Left lung (tissue), 10 donors: ENCODE results near the gene CEL. TPM values are rescaled to one million over a fixed set of nuclear protein-coding genes. Genes with fewer than 3 reads are reported as not detected.
A peak's percentile ranks its signal among the peaks of the same experiment; 100 is the strongest.
"Not testable (repeated sequence)": the region's sequence is repeated elsewhere in the genome, so short reads cannot be mapped to it uniquely, and the experiment has no call there.

Experiments used
- ATAC-seq: fragments of 200-7000 bp; cut with Tn5 transposase; one replicate; pipeline ENCODE4 v1.9.1; 2020; ENCODE audit warnings: moderate library complexity
- DNase-seq, 4 donors: peaks; one replicate each; pipeline ENCODE4 v3.0.0-alpha.2; 2013 to 2020
- H3K27ac ChIP-seq, 2 donors: fragments of 200-600 bp; sonication (generic) in 1 of 2; one replicate each; pipeline versions ENCODE4 v1.5.0 to v1.8.0; 2020 to 2021
- H3K27me3 ChIP-seq, 2 donors: fragments of 200-600 bp; sonication (generic) in 1 of 2; one replicate each; pipeline versions ENCODE4 v1.5.0 to v1.8.0; 2020 to 2021
- H3K36me3 ChIP-seq, 2 donors: fragments of 200-600 bp; sonication (generic) in 1 of 2; one replicate each; pipeline versions ENCODE4 v1.5.0 to v1.8.0; 2020 to 2021
- H3K4me1 ChIP-seq, 2 donors: fragments of 200-600 bp; one replicate each; pipeline ENCODE4 v1.8.0; 2021
- H3K4me3 ChIP-seq, 2 donors: fragments of 200-600 bp; sonication (generic) in 1 of 2; one replicate each; pipeline versions ENCODE4 v1.5.0 to v1.8.0; 2020 to 2021; ENCODE audit warnings: mild to moderate bottlenecking in 1 of 2
- H3K9me3 ChIP-seq, 2 donors: fragments of 200-600 bp; sonication (generic) in 1 of 2; one replicate each; pipeline versions ENCODE4 v1.5.0 to v1.8.0; 2020 to 2021
- intact Hi-C, 2 donors: fragments of 100-400 bp; cut with DNase I; formaldehyde crosslinking; loops; one replicate each; pipeline versions ENCODE4 v1.11.2 to v1.14.2; 2022
- polyA plus RNA-seq, 6 donors: library from polyadenylated mRNA; unstranded; fragments of 120-200 nt; gene quantifications; one replicate each; pipeline ENCODE4 v1.2.1, GENCODE V29; 2013; ENCODE audit not compliant: insufficient read length in 6 of 6
- total RNA-seq, 2 donors: library from RNA; stranded (reverse); fragmentation: NEBNext Ultra II Directional; extraction: Animal tissue kit (Norgen Biotek cat#: 25700); gene quantifications; one replicate each; pipeline ENCODE4 v1.2.1, GENCODE V29; 2021
- TF ChIP-seq, protein P1 (sequence below), 2 donors: fragments of 200-600 bp; sonication (generic) in 1 of 2; IDR thresholded peaks; one replicate each; pipeline versions ENCODE4 v1.5.0 to v1.8.0; 2021; ENCODE audit warnings: antibody characterized with exemption in 2 of 2
- donor health status: DM: no; HTN: yes; CAD: no.
- donor health status: DM: no; HTN: no; CAD: no.

CEL gene
- total and polyA plus RNA-seq, 8 donors, result 0.47 to 2.6 (median 2.0) TPM

DNA sequence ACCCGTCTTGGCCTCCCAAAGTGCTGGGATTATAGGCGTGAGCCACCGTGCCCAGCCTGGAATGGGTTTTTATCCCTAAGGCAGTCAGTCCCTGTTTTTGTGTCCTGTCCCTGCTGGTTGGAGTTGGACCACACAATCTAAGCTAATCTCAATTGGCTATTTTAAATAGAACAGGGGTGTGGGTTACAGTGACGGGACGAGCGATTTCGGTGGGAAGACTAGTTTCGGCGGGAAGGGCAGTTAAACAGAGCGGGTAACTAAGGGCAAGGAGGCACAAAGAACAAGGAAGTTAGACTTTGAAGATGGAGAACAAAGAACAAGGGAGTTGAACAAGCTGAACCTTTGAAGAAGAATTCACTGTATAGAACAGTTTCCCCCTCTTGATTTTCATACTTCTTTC lies 29.6 kb upstream of the CEL start:
- no peak overlapping the region for H3K27ac ChIP-seq
- intact Hi-C loops, result no loop called here

DNA sequence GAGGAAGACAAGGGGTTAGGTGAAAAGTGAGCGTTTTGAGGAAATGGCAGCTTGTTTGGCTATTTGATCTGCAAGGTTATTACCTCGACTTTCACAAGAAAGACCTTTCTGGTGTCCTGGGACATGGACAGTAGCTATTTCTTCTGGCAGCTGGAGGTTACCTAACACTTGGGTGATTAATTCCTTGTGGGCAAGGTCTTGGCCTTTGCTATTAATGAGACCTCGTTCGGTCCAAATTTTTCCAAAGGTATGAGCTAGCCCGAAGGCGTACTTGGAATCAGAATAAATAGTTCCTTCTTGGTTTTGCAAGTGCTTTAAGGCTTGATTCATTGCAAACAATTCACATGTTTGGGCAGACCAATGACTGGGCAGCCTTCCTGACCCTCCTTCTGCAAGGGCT lies 26.1 kb upstream of the CEL start:
- Histone ChIP-seq H3K27ac (no peak overlapping the region), H3K4me3 (no peak overlapping the region), H3K27me3 (no peaks in the 10 kb centered on the region), H3K9me3 (no peaks in the 10 kb centered on the region), H3K4me1 (peaks cover 16 to 33% of the 10 kb centered on the region in 2 donors), H3K36me3 (peaks cover 0 to 10% of the 10 kb centered on the region in 2 donors)
- DNase-seq, result no peak
- TF ChIP-seq, protein P1, sequence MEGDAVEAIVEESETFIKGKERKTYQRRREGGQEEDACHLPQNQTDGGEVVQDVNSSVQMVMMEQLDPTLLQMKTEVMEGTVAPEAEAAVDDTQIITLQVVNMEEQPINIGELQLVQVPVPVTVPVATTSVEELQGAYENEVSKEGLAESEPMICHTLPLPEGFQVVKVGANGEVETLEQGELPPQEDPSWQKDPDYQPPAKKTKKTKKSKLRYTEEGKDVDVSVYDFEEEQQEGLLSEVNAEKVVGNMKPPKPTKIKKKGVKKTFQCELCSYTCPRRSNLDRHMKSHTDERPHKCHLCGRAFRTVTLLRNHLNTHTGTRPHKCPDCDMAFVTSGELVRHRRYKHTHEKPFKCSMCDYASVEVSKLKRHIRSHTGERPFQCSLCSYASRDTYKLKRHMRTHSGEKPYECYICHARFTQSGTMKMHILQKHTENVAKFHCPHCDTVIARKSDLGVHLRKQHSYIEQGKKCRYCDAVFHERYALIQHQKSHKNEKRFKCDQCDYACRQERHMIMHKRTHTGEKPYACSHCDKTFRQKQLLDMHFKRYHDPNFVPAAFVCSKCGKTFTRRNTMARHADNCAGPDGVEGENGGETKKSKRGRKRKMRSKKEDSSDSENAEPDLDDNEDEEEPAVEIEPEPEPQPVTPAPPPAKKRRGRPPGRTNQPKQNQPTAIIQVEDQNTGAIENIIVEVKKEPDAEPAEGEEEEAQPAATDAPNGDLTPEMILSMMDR (IDR thresholded peaks at IDR 0.05), result no peak
- ATAC-seq, result no peak
- intact Hi-C loops, result no loop called here

More for the DNA sequence above, 29.6 kb upstream of the CEL start:
- DNase-seq (no peak), ATAC-seq (no peak)
- H3K36me3 ChIP-seq, result peaks cover 0 to 10% of the 10 kb centered on the region in 2 donors
- TF ChIP-seq, protein P1 (IDR thresholded peaks at IDR 0.05), result no peak
- peak overlapping the region in 1 of 2 donors; percentile 78 for H3K4me3 ChIP-seq
- H3K27me3 ChIP-seq, result no peaks in the 10 kb centered on the region
- no peaks in the 10 kb centered on the region for H3K9me3 ChIP-seq
- H3K4me1 ChIP-seq, result peaks cover 22 to 44% of the 10 kb centered on the region in 2 donors

DNA sequence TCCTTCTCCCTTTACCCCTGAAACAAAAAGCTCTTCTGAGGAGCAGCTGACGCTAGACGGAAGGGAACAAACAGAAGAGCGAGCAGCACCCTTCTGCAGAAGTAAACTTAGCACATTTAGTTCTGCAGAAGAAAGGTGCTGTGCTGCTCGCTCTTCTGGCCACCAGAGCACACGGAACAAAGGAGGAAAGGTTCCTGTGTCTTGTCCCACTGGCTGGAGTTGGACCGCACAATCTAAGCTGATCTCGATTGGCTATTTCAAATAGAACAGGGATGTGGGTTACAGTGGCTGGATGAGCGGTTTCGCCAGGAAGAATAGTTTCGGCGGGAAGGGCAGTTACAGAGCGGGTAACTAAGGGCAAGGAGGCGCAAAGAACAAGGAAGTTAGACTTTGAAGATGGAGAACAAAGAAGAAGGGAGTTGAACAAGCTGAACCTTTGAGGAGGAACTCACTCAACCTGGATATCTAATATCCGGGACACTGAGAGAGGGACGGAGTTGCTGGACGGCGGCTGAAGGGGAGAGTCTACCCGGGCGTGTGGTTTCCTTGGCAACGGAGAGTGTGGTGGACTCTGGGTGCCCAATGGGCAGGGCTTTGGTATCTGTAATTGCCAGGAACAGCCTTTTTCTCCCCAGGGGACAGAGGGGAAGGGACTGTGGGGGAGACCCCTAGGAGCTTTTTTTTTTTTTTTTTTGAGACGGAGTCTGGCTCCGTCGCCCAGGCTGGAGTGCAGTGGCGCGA lies 23.8 kb upstream of the CEL start:
- DNase-seq, result no peak

DNA sequence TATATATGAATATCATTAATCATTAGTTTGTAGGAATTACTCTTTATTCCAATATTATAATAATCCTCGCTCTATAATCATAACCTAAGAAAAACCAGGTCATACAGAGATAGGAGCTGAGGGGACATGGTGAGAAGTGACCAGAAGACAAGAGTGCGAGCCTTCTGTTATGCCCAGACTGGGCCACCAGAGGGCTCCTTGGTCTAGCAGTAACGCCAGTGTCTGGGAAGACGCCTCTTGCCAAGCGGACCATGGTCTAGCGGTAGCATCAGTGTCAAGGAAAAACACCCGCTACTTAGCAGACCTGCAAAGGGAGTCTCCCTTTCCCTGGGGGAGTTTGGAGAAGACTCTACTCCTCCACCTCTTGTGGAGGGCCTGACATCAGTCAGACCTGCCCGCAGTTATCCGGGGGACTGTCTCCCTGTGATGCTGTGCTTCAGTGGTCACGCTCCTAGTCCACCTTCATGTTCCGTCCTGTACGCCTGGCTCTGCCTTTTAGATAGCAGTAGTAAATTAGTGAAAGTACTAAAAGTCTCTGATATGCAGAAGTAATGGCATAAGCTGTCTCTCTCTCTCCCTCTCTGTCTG lies 20.8 kb upstream of the CEL start:
- H3K27ac ChIP-seq, result not testable (repeated sequence)

More for the DNA sequence above, 23.8 kb upstream of the CEL start:
- H3K27ac ChIP-seq, result no peak overlapping the region
- peaks cover 0 to 16% of the 10 kb centered on the region in 2 donors for H3K4me1 ChIP-seq
- no peak for ATAC-seq
- no peaks in the 10 kb centered on the region for H3K27me3 ChIP-seq
- peaks cover 0 to 23% of the 10 kb centered on the region in 2 donors for H3K36me3 ChIP-seq
- TF ChIP-seq, protein P1 (IDR thresholded peaks at IDR 0.05), result no peak
- intact Hi-C loops, result no loop called here
- no peaks in the 10 kb centered on the region for H3K9me3 ChIP-seq
- no peak overlapping the region for H3K4me3 ChIP-seq

More for the DNA sequence above, 20.8 kb upstream of the CEL start:
- not testable (repeated sequence) for H3K9me3 ChIP-seq, ATAC-seq, H3K4me1 ChIP-seq, H3K27me3 ChIP-seq, H3K4me3 ChIP-seq
- DNase-seq, result peak in 1 of 4 donors; percentile 78
- intact Hi-C loops, result loop anchor here in 1 of 2 donors (5.0 kb wide), 1 partner anchor 106 kb away; no protein-coding TSS in a partner anchor
- TF ChIP-seq, protein P1 (IDR thresholded peaks at IDR 0.05), result peak; percentile 31 to 56
- H3K36me3 ChIP-seq, result peaks cover 0 to 43% of the 10 kb centered on the region in 2 donors
